Measurements from ENCODE around the gene METTL8.

GRCh38 chr2:171400395-171400794 is 33.4 kb downstream of the METTL8 start:
- no peak for TF ChIP-seq CTCF (IDR thresholded peaks at IDR 0.05; ENCODE audit: insufficient read depth, low read length, poor library complexity, severe bottlenecking)
- TF ChIP-seq EZH2phosphoT487 (conservative IDR thresholded peaks at IDR 0.05; ENCODE audit: low read length), result no peak
